VCaP (cell line): Measurements from ENCODE around the gene DCDC1.

Experiments
- H3K27ac ChIP-seq: fragments of 450-650 bp; 2 replicates; pipeline ENCODE4 v1.5.1; 2017
- TF ChIP-seq, protein P1 (sequence below): fragments of 450-650 bp; conservative IDR thresholded peaks from 2 replicates; pipeline ENCODE4 v1.5.1; 2017; ENCODE audit warnings: mild to moderate bottlenecking, moderate library complexity

The DCDC1 gene

DNA sequence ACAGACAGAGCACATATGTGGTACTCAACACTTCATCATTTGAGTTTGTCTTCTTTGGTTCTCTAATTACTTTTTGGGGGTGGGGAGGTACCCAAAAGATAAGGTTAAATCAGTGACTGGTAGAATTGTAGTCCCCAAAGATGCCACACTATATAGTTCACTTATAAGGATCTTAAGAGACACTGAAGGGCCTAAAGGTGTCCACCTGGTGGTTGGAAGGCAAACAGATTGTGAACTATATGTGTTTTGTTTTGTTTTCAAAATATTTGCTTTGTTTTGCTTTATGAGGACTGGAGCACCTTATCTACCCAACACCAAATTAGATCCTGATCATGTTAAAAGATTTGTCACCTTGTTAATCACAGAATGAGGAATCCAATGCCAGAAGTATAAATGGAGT, 136.1 kb downstream of the DCDC1 start:
- TF ChIP-seq, protein P1, sequence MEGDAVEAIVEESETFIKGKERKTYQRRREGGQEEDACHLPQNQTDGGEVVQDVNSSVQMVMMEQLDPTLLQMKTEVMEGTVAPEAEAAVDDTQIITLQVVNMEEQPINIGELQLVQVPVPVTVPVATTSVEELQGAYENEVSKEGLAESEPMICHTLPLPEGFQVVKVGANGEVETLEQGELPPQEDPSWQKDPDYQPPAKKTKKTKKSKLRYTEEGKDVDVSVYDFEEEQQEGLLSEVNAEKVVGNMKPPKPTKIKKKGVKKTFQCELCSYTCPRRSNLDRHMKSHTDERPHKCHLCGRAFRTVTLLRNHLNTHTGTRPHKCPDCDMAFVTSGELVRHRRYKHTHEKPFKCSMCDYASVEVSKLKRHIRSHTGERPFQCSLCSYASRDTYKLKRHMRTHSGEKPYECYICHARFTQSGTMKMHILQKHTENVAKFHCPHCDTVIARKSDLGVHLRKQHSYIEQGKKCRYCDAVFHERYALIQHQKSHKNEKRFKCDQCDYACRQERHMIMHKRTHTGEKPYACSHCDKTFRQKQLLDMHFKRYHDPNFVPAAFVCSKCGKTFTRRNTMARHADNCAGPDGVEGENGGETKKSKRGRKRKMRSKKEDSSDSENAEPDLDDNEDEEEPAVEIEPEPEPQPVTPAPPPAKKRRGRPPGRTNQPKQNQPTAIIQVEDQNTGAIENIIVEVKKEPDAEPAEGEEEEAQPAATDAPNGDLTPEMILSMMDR, result peak; percentile 73
- no peak overlapping the region for H3K27ac ChIP-seq

DNA sequence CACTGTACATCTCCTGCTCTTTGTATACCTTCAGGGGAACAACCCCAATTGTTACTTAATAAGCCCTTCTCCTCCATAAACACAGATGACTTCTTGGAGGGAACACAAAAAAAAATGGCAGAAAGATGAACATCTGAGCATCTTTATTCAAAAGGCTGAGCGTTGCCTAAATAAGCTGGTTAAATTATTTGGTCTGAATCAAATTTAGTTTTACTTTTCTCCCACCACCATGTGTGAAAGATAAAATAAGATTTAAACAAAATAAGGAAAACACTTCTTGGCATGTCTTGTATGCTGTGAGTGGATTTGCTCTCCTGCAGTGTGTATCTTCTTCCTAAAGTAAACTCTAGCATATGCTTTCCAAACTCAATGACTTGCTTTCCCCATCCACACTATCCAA, 137.9 kb downstream of the DCDC1 start:
- no peak overlapping the region for H3K27ac ChIP-seq

DNA sequence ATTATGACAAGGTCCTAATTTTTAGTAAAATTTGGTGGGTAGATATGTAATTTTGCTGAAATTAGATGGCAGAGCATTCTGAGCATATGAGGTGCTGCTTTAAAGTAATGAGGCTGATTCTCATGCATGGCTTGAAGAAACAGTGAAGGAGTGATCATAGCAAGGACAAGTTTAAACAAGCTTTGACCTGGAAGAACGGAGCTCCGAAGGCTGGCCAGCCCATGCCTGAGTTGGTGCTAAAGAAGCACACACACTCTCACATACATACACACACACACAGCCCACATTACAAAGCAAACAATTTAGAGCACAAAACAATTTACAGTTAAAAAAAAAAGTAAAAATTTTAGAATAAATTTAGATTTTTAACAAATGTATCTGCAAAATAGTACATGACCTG, 150.7 kb downstream of the DCDC1 start:
- no peak overlapping the region for H3K27ac ChIP-seq
- TF ChIP-seq, protein P1, result no peak

More for the DNA sequence above, 137.9 kb downstream of the DCDC1 start:
- TF ChIP-seq, protein P1, result no peak

DNA sequence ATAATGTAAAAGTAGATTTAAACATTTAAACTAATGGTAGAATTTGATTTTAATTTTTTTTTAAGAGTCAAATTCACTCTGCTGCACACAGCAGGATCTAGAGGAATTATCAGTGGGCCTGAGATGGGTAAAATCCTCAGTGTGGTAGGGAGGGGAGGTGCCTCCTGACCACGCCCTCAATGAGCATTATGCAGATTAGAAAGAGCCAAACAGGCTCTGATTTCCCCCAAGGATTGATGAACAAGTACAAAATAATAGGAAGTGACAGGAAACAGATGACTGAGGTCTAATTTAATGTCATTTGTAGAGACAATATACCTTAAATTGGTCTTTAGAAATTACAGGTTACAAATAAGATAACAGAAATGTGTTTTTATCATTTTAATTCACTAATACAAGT, 155.2 kb downstream of the DCDC1 start:
- no peak overlapping the region for H3K27ac ChIP-seq
- TF ChIP-seq, protein P1, result no peak

DNA sequence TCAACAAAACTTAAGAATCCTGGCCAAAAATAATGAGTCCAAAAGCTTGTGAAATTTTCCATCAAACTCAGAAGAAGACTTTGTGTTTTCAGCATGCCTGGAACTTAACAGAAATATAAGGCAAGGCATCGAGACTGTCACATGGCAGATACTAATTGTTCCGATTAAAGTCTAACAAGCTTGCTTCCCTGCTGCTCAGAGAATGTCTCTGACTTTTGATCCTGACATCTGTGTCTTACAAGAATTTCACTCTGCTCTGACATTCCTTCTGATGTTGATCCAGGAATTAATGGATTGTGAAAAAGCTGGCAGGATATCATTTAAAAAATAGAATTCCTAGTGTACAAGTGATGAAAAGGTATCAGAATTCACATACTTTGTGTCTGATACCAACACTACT, 170.2 kb downstream of the DCDC1 start:
- H3K27ac ChIP-seq, result no peak overlapping the region
- TF ChIP-seq, protein P1, result no peak

DNA sequence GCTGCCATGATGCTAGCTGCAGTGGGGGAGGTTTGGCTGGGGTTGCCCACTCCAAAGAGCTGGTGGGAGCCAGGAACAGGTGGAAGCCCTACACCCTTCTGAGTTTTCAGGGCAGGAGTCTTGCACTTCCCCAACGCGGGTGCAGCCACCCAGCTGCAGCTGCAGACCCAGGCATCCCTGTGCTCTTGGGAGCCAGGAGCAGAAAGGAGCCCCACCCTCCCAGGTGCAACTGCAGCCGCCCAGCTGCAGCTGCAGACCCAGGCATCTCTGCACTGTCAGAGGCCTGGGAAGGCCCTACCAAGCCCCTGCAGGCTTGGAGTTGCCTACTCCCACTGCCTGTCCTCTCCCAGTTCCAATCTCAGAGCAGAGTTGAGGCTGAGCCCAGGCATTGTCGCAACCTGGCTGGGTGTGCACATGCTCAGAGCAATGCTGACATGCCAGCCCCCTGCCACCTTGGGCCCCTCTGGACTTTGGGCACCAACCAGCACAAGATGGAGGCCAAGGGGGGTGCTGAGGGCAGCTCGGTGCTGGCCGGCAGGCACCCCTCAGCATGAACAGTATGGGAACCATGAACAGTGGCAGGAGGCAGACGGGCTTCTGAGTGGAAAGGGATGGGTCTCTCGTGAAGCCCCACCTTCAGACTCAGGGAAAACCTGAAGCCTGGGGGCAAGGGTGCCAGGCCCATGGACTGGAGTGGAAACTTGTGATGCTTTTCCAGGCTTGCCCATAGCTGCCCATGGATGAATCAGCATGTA, 195.4 kb downstream of the DCDC1 start:
- TF ChIP-seq, protein P1, result no peak
- H3K27ac ChIP-seq, result no peak overlapping the region

DNA sequence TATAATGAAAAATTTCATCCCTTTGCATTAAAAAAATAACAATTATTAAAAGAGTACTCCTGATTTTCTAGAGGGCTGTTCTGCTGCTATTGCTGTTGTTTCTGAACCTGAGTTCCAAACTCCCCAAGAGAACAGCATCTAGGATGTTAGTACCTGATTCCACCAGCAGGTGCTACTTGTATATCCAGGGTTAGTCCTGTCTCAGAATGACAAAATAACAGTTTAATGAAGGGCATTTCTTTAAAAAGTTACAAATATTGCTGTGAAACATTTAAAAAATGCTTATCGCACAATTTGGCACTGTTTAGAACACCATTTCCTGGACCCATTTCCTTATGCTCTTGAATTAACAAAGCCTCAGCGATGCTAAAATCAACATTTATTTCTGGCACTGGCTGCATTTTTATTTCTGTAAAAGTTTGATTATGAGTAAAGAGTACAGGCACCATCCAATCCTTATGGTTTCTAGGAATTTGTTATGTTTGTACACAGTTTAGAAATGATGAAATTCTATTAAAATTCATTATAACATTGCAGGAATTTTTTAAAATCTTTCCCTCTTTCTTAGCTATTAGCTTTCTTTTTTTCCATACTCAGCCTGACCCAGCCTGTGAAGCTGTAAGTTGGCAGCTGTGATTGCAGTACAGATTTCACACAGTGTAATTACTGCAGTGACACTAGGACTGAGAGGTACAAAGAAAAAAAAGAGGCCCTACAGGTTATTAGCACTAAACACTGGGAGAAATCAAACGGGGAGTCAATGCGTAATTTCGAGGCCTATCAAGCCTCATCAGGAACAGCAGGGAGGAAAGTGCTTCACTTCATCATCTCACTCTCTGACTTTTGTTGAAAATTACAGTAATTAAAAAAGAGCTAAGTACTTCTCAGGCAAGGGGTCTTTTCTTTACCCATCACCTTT, 208.8 kb downstream of the DCDC1 start:
- TF ChIP-seq, protein P1, result peak; percentile 56
- no peak overlapping the region for H3K27ac ChIP-seq
